Epithelial cell of esophagus (primary cell): ENCODE data around the gene CCDC78.
A peak's percentile ranks its signal among the peaks of the same experiment; 100 is the strongest.

Source experiments
- DNase-seq: peaks from one replicate; pipeline ENCODE4 v3.0.0; 2010; ENCODE audit warnings: low read depth
- H3K4me3 ChIP-seq: 2 replicates; pipeline ENCODE4 v1.5.1; 2011; ENCODE audit warnings: mild to moderate bottlenecking, low read length, control low read depth
- TF ChIP-seq, protein P1 (sequence below): IDR thresholded peaks from 2 replicates; pipeline ENCODE4 v1.5.1; 2011; ENCODE audit warnings: low read depth, mild to moderate bottlenecking, low read length, control low read depth, inconsistent platforms; ENCODE audit not compliant: insufficient read depth; ENCODE audit errors: missing control alignments

Gene CCDC78

DNA sequence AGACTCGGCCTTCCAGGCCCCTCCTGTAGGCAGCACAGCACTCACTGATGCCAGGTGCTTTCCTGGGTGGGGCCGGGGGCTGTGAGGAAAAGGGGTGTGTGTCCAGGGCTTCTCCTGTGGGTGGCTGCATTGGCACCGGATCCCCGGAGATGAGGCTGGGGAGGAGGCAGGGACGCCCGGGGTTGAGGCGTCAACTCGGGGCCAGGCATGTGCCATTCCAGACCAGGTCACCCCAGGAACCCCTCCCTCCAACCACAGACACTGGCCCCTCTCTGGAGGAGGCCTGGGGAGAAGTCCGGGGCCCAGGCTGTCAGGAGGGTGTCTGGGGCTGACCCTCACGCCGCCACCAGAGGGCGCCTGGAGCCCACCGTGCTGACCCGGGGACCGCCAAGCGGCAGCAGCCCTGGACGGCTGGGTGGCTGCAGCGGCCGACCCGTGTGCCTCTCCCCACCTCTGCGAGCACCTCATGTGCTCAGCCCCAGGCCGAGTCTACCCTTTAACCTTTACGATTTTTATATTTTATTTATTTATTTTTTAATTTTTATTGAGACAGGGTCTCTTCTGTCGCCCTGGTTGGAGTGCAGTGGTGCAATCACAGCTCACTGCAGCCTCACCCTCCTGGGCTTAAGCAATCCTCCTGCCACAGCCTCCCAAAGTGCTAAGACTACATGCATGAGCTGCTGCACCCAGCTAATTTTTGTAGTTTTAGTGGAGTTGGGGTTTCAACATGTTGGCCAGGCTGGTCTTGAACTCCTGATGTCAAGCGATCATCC is 14.5 kb downstream of the CCDC78 start:
- H3K4me3 ChIP-seq = no peak overlapping the region
- peak; percentile 68 for DNase-seq
- TF ChIP-seq, protein P1, sequence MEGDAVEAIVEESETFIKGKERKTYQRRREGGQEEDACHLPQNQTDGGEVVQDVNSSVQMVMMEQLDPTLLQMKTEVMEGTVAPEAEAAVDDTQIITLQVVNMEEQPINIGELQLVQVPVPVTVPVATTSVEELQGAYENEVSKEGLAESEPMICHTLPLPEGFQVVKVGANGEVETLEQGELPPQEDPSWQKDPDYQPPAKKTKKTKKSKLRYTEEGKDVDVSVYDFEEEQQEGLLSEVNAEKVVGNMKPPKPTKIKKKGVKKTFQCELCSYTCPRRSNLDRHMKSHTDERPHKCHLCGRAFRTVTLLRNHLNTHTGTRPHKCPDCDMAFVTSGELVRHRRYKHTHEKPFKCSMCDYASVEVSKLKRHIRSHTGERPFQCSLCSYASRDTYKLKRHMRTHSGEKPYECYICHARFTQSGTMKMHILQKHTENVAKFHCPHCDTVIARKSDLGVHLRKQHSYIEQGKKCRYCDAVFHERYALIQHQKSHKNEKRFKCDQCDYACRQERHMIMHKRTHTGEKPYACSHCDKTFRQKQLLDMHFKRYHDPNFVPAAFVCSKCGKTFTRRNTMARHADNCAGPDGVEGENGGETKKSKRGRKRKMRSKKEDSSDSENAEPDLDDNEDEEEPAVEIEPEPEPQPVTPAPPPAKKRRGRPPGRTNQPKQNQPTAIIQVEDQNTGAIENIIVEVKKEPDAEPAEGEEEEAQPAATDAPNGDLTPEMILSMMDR = peak; percentile 69

DNA sequence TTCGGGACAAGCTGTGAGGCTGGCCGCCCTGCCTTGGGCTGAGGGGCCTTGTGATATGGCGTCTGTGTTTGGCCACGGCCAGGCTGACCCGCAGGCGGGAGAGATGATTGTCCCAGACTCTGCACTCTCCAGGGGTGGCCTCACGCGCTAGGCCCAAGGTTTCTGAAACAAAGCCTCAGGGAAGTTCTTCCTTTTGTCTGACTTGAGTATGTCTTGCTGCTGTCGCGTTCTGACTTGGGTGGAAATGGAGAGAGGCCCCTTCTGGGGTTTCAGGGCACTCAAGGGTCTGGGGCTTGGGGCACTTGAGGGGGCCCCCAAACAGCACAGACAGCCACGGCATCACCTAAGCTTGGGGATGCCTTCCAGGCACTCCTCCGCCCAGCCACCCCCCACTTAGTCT is 15.2 kb downstream of the CCDC78 start:
- DNase-seq = no peak
- TF ChIP-seq, protein P1 = no peak
- H3K4me3 ChIP-seq = no peak overlapping the region

DNA sequence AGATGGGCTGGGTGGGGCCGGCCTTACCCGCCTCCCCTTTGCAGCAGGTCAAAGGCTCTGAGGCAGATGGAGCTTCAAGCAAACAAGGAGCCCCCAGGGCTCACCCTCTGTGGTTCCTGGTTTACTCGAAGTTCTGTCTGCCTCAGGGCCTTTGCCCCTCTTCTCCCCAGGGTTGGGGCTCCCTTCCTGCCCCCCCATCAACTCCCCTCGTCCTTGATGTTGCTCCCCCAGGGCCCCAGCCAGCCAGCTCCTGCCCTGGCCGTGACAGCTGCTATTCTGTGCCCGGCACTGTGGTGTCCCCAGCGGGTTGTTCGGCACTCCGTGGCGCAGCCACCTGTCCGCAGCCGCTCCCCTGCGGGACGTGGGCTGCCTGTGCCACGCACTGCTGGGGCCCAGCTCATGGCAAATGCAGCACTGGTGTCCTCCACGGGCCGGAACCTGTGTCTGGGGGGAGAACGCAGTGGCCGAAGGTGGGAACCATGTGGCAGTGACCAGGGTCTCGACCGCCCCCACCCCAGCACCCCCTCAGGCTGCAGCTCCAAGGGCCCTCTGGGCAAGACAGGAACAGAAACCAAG is 15.7 kb downstream of the CCDC78 start:
- no peak overlapping the region for H3K4me3 ChIP-seq
- no peak for DNase-seq
- TF ChIP-seq, protein P1 = no peak

DNA sequence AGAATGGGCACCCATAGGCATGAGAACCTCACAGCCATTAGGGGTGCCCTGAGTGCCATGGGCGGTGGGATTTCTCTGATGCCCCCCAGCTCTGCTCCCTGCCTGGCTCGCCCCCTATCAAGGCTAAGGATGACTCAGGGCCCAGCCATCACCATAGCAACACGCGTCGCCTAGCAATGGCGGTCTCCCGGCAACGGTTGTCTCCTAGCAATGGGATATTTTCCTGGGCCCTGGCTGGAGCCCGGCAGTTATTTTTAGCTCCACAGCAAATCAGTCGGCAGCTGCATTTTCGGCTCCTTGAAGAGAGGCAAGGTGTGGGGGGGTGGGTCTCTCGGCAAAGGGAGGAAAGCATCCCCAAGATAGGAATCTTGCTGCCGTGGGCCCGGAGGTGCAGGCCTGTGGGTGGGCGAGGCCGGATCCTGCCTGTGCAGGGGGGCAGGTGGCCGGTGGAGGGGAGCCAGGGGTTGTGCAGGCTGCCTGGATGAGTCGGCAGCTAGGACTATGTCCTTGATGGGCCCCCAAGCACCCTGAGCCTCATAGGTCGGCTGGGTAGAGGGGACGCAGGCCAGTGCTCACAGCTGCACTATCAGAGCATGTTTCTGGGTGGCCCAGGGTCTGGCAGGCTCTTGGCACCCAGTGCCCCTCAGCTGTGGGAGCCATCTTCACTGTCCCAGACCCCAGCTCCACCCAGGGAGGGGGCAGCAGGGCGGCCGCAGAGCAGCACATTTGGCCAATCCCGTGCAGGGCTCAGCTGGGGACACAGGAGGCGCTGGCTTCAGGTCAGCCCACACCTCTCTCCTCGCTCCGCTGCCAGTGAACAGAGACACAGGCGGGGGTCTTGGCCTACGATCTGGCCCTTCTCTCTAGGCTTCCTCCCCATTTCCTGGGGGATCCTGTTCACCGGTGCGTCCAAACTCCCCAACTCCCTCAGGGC is 16.4 kb downstream of the CCDC78 start:
- DNase-seq = peak; percentile 68
- TF ChIP-seq, protein P1 = no peak
- no peak overlapping the region for H3K4me3 ChIP-seq

DNA sequence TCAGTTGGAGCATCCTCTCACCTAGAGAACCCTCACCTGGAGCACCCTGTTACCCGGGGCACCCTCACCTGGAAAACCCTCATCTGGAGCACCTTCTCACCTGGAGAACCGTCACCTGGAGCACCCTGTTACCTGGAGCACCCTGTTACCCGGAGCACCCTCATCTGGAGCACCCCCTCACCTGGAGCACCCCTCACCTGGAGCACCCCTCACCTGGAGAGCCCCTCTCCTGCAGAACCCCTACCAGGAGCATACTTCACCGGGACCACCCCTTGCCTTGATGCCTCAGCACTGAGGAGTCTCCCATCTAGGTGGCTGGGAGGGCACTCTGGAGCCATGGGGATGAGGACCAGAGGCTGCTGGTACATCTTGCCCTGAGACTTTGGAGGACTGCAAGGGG is 17.3 kb downstream of the CCDC78 start:
- no peak for DNase-seq
- TF ChIP-seq, protein P1 = no peak
- H3K4me3 ChIP-seq = no peak overlapping the region

DNA sequence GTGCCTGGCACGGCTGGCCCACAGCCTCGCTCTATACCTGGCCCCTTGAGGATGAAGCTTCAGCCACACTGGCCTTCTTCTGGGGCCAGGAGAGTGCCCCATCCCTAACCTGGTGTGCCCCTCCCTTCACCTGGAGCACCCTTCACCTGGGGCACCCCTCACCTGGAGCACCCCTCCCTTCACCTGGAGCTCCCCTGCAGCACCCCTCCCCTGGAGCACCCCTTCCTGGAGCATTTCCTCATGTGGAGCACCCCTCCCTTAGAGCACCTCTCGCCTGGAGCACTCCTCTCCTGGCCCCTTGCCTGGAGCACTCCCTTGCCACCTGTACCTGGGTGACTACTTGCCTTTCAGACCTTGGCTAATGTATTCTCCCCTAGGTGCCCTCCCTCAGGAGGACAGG is 18.2 kb downstream of the CCDC78 start:
- no peak overlapping the region for H3K4me3 ChIP-seq
- TF ChIP-seq, protein P1 = no peak
- DNase-seq = no peak
